Measurements from ENCODE around the gene ELMO1.

The ELMO1 gene

GRCh38 chr7:37408291-37409228 is 40.1 kb downstream of the ELMO1 start:
- no peak for DNase-seq

- DNase-seq, result no peak
These were observed 43.0 kb downstream of the ELMO1 start for GRCh38 chr7:37405603-37406122.

GRCh38 chr7:37405128-37405527 is 43.5 kb downstream of the ELMO1 start:
- no peak for DNase-seq

GRCh38 chr7:37399876-37400421 is 48.7 kb downstream of the ELMO1 start:
- no peak for DNase-seq

- no peak for DNase-seq
These were observed 50.3 kb downstream of the ELMO1 start for GRCh38 chr7:37398403-37398802.

GRCh38 chr7:37395618-37396259 is 52.9 kb downstream of the ELMO1 start:
- no peak for DNase-seq

GRCh38 chr7:37394158-37394557 is 54.5 kb downstream of the ELMO1 start:
- no peak for DNase-seq

- no peak for DNase-seq
These were observed 55.2 kb downstream of the ELMO1 start for GRCh38 chr7:37393476-37393875.

- DNase-seq, result no peak
These were observed 56.0 kb downstream of the ELMO1 start for GRCh38 chr7:37392673-37393017.

GRCh38 chr7:37391791-37392672 is 56.6 kb downstream of the ELMO1 start:
- no peak for DNase-seq

GRCh38 chr7:37390114-37390513 is 58.5 kb downstream of the ELMO1 start:
- DNase-seq, result no peak

- no peak for DNase-seq
These were observed 59.9 kb downstream of the ELMO1 start for GRCh38 chr7:37388811-37389210.

- no peak for DNase-seq
These were observed 62.9 kb downstream of the ELMO1 start for GRCh38 chr7:37385787-37386186.

- DNase-seq, result no peak
These were observed 66.0 kb downstream of the ELMO1 start for GRCh38 chr7:37382546-37383088.

GRCh38 chr7:37380831-37381230 is 67.8 kb downstream of the ELMO1 start:
- no peak for DNase-seq

- DNase-seq, result no peak
These were observed 69.0 kb downstream of the ELMO1 start for GRCh38 chr7:37379546-37380277.

- peak; percentile 52 to 63 for DNase-seq
These were observed 71.4 kb downstream of the ELMO1 start for GRCh38 chr7:37377231-37377630.

- DNase-seq, result peak; percentile 68 to 71
These were observed 72.3 kb downstream of the ELMO1 start for GRCh38 chr7:37376386-37376785.

- DNase-seq, result no peak
These were observed 75.9 kb downstream of the ELMO1 start for GRCh38 chr7:37372750-37373149.

- DNase-seq, result peak; percentile 42 to 43
These were observed 76.9 kb downstream of the ELMO1 start for GRCh38 chr7:37371755-37372154.

GRCh38 chr7:37369906-37370305 is 78.8 kb downstream of the ELMO1 start:
- DNase-seq, result no peak

GRCh38 chr7:37368540-37368939 is 80.1 kb downstream of the ELMO1 start:
- no peak for DNase-seq
